Measurements from ENCODE around the gene PPM1A. TPM values are rescaled to one million over a fixed set of nuclear protein-coding genes. Genes with fewer than 3 reads are reported as not detected.

The PPM1A gene
- total and polyA plus RNA-seq, 9 of the 15 experiments (the other 6 are each of a cell fraction or from before 2014, with no cell fraction given): 5.5 to 23.9 (median 15.2) TPM

DNA sequence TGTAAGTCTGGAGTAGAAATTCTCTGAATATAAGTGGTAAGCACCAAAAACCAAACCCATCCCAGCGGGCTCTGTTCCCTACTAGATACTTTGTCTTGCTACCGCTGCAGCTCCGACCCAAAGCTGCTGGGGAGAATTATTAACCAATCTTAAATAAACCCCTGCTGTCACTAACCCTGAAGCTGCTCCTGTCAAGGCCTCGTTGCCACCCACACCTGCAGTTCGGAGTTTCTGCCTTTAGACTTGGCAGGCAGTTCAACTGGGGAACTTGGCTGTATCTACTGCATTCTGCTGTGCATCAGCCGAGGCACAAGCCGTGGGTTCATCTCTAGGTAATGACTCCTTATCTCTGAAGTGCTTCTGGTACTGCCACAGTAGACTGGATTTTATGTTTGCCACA is 55.5 kb downstream of the PPM1A start:
- Histone ChIP-seq H3K79me2 (ENCODE audit: control insufficient read depth, insufficient read depth, low read length) (no peaks in the 10 kb centered on the region), H3K27ac (ENCODE audit: extremely low read depth, low read depth, low read length) (no peak overlapping the region), H3K4me1 (replicated peaks in 1 of 2; ENCODE audit: control insufficient read depth in 2 of 2, insufficient read depth in 2 of 2, low read length in 2 of 2) (no peaks in the 10 kb centered on the region; a peak in 2 of 5 replicates), H3K4me3 (no peak overlapping the region), H2AFZ (ENCODE audit: low read depth, low read length) (no peak overlapping the region), H3K36me3 (ENCODE audit: control insufficient read depth, insufficient read depth, low read length) (no peaks in the 10 kb centered on the region), H4K20me1 (replicated peaks; ENCODE audit: control insufficient read depth, insufficient read depth, low read length) (no peaks in the 10 kb centered on the region), H3K4me2 (ENCODE audit: insufficient read depth, low read length) (no peak overlapping the region), H3K9ac (ENCODE audit: insufficient read depth in 1 of 2, low read depth in 2 of 2, low read length in 2 of 2) (no peak overlapping the region), H3K9me3 (replicated peaks; ENCODE audit: control insufficient read depth, insufficient read depth, low read depth, low read length) (no peaks in the 10 kb centered on the region), H3K27me3 (ENCODE audit: control insufficient read depth in 2 of 2, insufficient read depth in 2 of 2, low read length in 2 of 2) (no peaks in the 10 kb centered on the region), H3K9me1 (ENCODE audit: control insufficient read depth, insufficient read depth, low read length) (no peaks in the 10 kb centered on the region)
- intact Hi-C loops (cut with micrococcal nuclease): no loop called here
- no TSS peak for BruUV-seq (replicated peaks)
- 71% methylated on average over 6 of the region's 7 CpGs for WGBS (ENCODE audit: insufficient coverage, low coverage, missing lambda C conversion rate)
- ATAC-seq (no peak), FAIRE-seq (no peak), DNase-seq (ENCODE audit: extremely low read depth in 1 of 4, low spot score in 3 of 4) (no peak)
- ChIA-PET POLR2A (no interaction called here), CTCF (ENCODE audit: low intra/inter-chr PET ratio) (no interaction called here)
- TF ChIP-seq MXI1 (IDR thresholded peaks at IDR 0.05; ENCODE audit: low read depth, low read length) (no peak), XRCC5 (IDR thresholded peaks at IDR 0.05; ENCODE audit: low read depth, low read length) (no peak), SRF (CRISPR knock-in tag; IDR thresholded peaks at IDR 0.05) (no peak), HNRNPUL1 (IDR thresholded peaks at IDR 0.05; ENCODE audit: low read length) (no peak), U2AF1 (optimal IDR thresholded peaks at IDR 0.05; ENCODE audit: low read depth, low read length) (no peak), ILK (tag; IDR thresholded peaks at IDR 0.05; ENCODE audit: borderline replicate concordance, low read depth) (no peak), TBL1XR1 (IDR thresholded peaks at IDR 0.05; ENCODE audit: low read length in 2 of 2) (no peak), PHTF2 (CRISPR knock-in tag; IDR thresholded peaks at IDR 0.05) (no peak), YY1 (IDR thresholded peaks at IDR 0.05; ENCODE audit: borderline replicate concordance in 1 of 3, control insufficient read depth in 1 of 3, extremely low read depth in 1 of 3, insufficient read depth in 3 of 3, insufficient read length in 1 of 3, insufficient replicate concordance in 2 of 3, low read depth in 1 of 3, low read length in 2 of 3) (no peak), TCF3 (CRISPR knock-in tag; IDR thresholded peaks at IDR 0.05) (no peak), SRSF7 (optimal IDR thresholded peaks at IDR 0.05; ENCODE audit: low read depth, low read length) (no peak), LARP7 (IDR thresholded peaks at IDR 0.05) (no peak), EZH2 (IDR thresholded peaks at IDR 0.05; ENCODE audit: borderline replicate concordance, low read depth, low read length) (no peak), SOX6 (IDR thresholded peaks at IDR 0.05) (no peak)
- TF ChIP-seq, protein P1, sequence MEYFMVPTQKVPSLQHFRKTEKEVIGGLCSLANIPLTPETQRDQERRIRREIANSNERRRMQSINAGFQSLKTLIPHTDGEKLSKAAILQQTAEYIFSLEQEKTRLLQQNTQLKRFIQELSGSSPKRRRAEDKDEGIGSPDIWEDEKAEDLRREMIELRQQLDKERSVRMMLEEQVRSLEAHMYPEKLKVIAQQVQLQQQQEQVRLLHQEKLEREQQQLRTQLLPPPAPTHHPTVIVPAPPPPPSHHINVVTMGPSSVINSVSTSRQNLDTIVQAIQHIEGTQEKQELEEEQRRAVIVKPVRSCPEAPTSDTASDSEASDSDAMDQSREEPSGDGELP (CRISPR knock-in tag; IDR thresholded peaks at IDR 0.05; ENCODE audit: borderline replicate concordance): no peak
- in situ Hi-C loops (cut with MboI): no loop called here

All from K562 (cell line).